GM23248 (cell line): ENCODE measurements around the gene ABCA12.

Experiments
- EZH2 ChIP-seq: fragments of 200-600 bp; sonication (generic); IDR thresholded peaks from 2 replicates; pipeline ENCODE4 v1.6.1; 2018; ENCODE audit warnings: antibody characterized with exemption, mild to moderate bottlenecking; ENCODE audit not compliant: insufficient read depth, poor library complexity, severe bottlenecking
- EZH2phosphoT487 ChIP-seq: fragments of 200-600 bp; sonication (generic); IDR thresholded peaks from 2 replicates; pipeline ENCODE4 v1.6.1; 2018; ENCODE audit warnings: antibody characterized with exemption, moderate library complexity, mild to moderate bottlenecking, low read depth; ENCODE audit not compliant: insufficient read depth

DNA sequence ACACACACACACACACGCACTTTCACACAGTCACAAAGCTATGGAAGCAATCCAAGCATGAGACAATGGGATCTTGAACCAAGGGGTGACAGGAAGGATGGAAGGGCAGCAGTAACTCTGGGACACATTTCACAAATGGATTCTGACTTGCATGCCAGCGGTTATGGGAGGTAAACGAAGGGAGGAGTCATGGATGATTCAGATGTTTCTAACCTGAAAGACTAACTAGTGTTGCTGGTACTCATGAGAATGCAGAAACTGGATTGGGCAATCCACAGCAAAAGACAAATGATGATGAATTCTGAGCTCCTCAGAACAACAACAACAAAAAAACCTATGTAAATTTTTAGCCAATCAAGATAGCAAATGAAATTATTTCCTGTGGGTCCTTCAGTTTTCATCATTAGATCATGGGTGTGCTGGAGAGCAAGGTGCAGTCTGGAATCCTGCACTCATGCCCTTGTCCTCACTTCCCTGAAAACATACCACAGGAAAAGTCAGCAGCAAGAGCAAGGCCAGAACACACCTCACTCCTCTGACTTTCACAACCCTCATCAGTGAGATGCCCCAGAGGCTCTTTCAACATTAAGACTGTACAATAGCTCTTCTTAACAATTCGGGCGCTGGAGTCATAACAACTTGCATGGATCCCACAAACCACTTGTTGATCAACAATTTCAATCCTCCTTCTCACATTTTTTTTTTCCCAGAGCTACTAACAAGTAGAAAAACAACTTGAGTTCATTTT is 32.6 kb downstream of the ABCA12 start:
- TF ChIP-seq EZH2 = no peak
- no peak for TF ChIP-seq EZH2phosphoT487
